Trophoblast cell (in vitro differentiated cells and primary cell): Measurements from ENCODE around the gene SEPTIN14.
"Not testable (repeated sequence)": the region's sequence is repeated elsewhere in the genome, so short reads cannot be mapped to it uniquely, and the experiment has no call there.

Source experiments
- DNase-seq, 2 donors: peaks; one replicate each; pipeline ENCODE4 v3.0.0-alpha.2; 2016
- H2AFZ ChIP-seq: 2 replicates; pipeline ENCODE4 v1.6.1; 2013; ENCODE audit warnings: low read length, moderate library complexity, mild to moderate bottlenecking; ENCODE audit not compliant: insufficient read depth, poor library complexity
- H2AK5ac ChIP-seq: 2 replicates; pipeline ENCODE4 v1.6.1; 2013; ENCODE audit warnings: mild to moderate bottlenecking, low read length
- H2BK120ac ChIP-seq: 2 replicates; pipeline ENCODE4 v1.6.1; 2013; ENCODE audit warnings: low read length, mild to moderate bottlenecking, moderate library complexity; ENCODE audit not compliant: insufficient read depth, poor library complexity
- H2BK12ac ChIP-seq: 2 replicates; pipeline ENCODE4 v1.6.1; 2013; ENCODE audit warnings: mild to moderate bottlenecking, low read length, moderate library complexity
- H2BK5ac ChIP-seq: 2 replicates; pipeline ENCODE4 v1.6.1; 2013; ENCODE audit warnings: low read length, low read depth, moderate library complexity, mild to moderate bottlenecking; ENCODE audit not compliant: poor library complexity
- H3K14ac ChIP-seq: 2 replicates; pipeline ENCODE4 v1.6.1; 2013; ENCODE audit warnings: mild to moderate bottlenecking, low read length
- H3K18ac ChIP-seq: 2 replicates; pipeline ENCODE4 v1.6.1; 2013; ENCODE audit warnings: mild to moderate bottlenecking, low read length
- H3K23ac ChIP-seq: 2 replicates; pipeline ENCODE4 v1.6.1; 2013; ENCODE audit warnings: low read length
- H3K27ac ChIP-seq: 2 replicates; pipeline ENCODE4 v1.5.1; 2013; ENCODE audit warnings: low read depth, mild to moderate bottlenecking, inconsistent platforms, low read length, moderate library complexity
- H3K27me3 ChIP-seq: 2 replicates; pipeline ENCODE4 v1.6.1; 2013; ENCODE audit warnings: inconsistent platforms, mild to moderate bottlenecking, low read length, moderate library complexity; ENCODE audit not compliant: insufficient read depth
- H3K36me3 ChIP-seq, 2 experiments: 1 replicate in 1 of 2; 2 replicates in 1 of 2; pipeline ENCODE4 v1.6.1; 2013; ENCODE audit warnings: low read length in 2 of 2, mild to moderate bottlenecking in 2 of 2, moderate library complexity in 1 of 2; ENCODE audit not compliant: insufficient read depth in 2 of 2, control insufficient read depth in 1 of 2
- H3K4ac ChIP-seq: 2 replicates; pipeline ENCODE4 v1.6.1; 2013; ENCODE audit warnings: low read depth, mild to moderate bottlenecking, low read length, moderate library complexity
- H3K4me1 ChIP-seq, 2 experiments: 1 replicate in 1 of 2; 2 replicates in 1 of 2; pipeline ENCODE4 v1.6.1; 2013; ENCODE audit warnings: low read length in 2 of 2, mild to moderate bottlenecking in 2 of 2, moderate library complexity in 1 of 2; ENCODE audit not compliant: insufficient read depth in 2 of 2, control insufficient read depth in 1 of 2
- H3K4me2 ChIP-seq: 2 replicates; pipeline ENCODE4 v1.6.1; 2013; ENCODE audit warnings: inconsistent platforms, mild to moderate bottlenecking, low read length, moderate library complexity
- H3K4me3 ChIP-seq: 2 replicates; pipeline ENCODE4 v1.5.1; 2013; ENCODE audit warnings: mild to moderate bottlenecking, low read depth, low read length, inconsistent platforms
- H3K79me1 ChIP-seq: one replicate; pipeline ENCODE4 v1.6.1; 2013; ENCODE audit warnings: low read length
- H3K79me2 ChIP-seq: 2 replicates; pipeline ENCODE4 v1.6.1; 2013; ENCODE audit warnings: low read length, mild to moderate bottlenecking; ENCODE audit not compliant: control insufficient read depth, insufficient read depth, poor library complexity
- H3K9ac ChIP-seq: 2 replicates; pipeline ENCODE4 v1.6.1; 2013; ENCODE audit warnings: mild to moderate bottlenecking, low read length
- H3K9me3 ChIP-seq: 2 replicates; pipeline ENCODE4 v1.6.1; 2013; ENCODE audit warnings: low read depth, mild to moderate bottlenecking, control low read depth, inconsistent platforms, low read length; ENCODE audit not compliant: insufficient read depth
- H4K12ac ChIP-seq: 2 replicates; pipeline ENCODE4 v1.6.1; 2013; ENCODE audit warnings: low read depth, mild to moderate bottlenecking, low read length, moderate library complexity
- H4K8ac ChIP-seq: 2 replicates; pipeline ENCODE4 v1.6.1; 2013; ENCODE audit warnings: low read depth, mild to moderate bottlenecking, low read length, moderate library complexity
- H4K91ac ChIP-seq: one replicate; pipeline ENCODE4 v1.6.1; 2013; ENCODE audit warnings: low read depth, mild to moderate bottlenecking, low read length, moderate library complexity
- WGBS: extraction: QIAGEN DNeasy Blood & Tissue Kit; methylation state at CpG from one replicate; pipeline ENCODE4 v1.1.7; 2013; ENCODE audit warnings: missing lambda C conversion rate; ENCODE audit not compliant: insufficient read length, insufficient coverage; ENCODE audit errors: extremely low coverage; 5-methylcytosine and 5-hydroxymethylcytosine counted together

The SEPTIN14 gene

GRCh38 chr7:55792048-55792447 lies 70.5 kb downstream of the SEPTIN14 start:
- no peak overlapping the region for H2BK12ac ChIP-seq
- H3K4me3 ChIP-seq, result no peak overlapping the region
- no peak overlapping the region for H4K8ac ChIP-seq
- H3K27me3 ChIP-seq, result peaks cover 2% of the 10 kb centered on the region
- no peak overlapping the region for H3K4me2 ChIP-seq
- peaks cover 8% of the 10 kb centered on the region for H3K9me3 ChIP-seq
- no peak overlapping the region for H3K18ac ChIP-seq
- H3K23ac ChIP-seq, result no peak overlapping the region
- no peak overlapping the region for H4K91ac ChIP-seq
- no peak overlapping the region for H3K27ac ChIP-seq
- no peak overlapping the region for H3K9ac ChIP-seq
- H2BK5ac ChIP-seq, result no peak overlapping the region
- H3K4ac ChIP-seq, result no peak overlapping the region
- no peak overlapping the region for H2AFZ ChIP-seq
- no peaks in the 10 kb centered on the region for H3K79me1 ChIP-seq
- H2AK5ac ChIP-seq, result no peak overlapping the region
- H3K4me1 ChIP-seq, result no peaks in the 10 kb centered on the region
- H2BK120ac ChIP-seq, result no peak overlapping the region
- no CpG with 5 or more reads among the region's 5 CpGs for WGBS
- H4K12ac ChIP-seq, result no peak overlapping the region
- DNase-seq, result no peak
- no peak overlapping the region for H3K14ac ChIP-seq
- no peaks in the 10 kb centered on the region for H3K36me3 ChIP-seq
- no peaks in the 10 kb centered on the region for H3K79me2 ChIP-seq

GRCh38 chr7:55787796-55788195 lies 74.8 kb downstream of the SEPTIN14 start:
- H3K27me3 ChIP-seq, result peaks cover 2% of the 10 kb centered on the region
- WGBS, result no CpG with 5 or more reads among the region's 6 CpGs
- H2BK12ac ChIP-seq, result no peak overlapping the region
- no peak overlapping the region for H4K91ac ChIP-seq
- H2AK5ac ChIP-seq, result no peak overlapping the region
- H3K23ac ChIP-seq, result no peak overlapping the region
- H3K79me1 ChIP-seq, result no peaks in the 10 kb centered on the region
- H4K12ac ChIP-seq, result peak overlapping the region; percentile 18
- H2BK5ac ChIP-seq, result no peak overlapping the region
- no peak overlapping the region for H2BK120ac ChIP-seq
- no peak for DNase-seq
- H3K14ac ChIP-seq, result no peak overlapping the region
- no peaks in the 10 kb centered on the region for H3K36me3 ChIP-seq
- H3K9ac ChIP-seq, result no peak overlapping the region
- H3K9me3 ChIP-seq, result peaks cover 17% of the 10 kb centered on the region
- no peak overlapping the region for H4K8ac ChIP-seq
- no peak overlapping the region for H3K4me3 ChIP-seq
- no peak overlapping the region for H3K27ac ChIP-seq
- H3K4me1 ChIP-seq, result no peaks in the 10 kb centered on the region
- H3K79me2 ChIP-seq, result no peaks in the 10 kb centered on the region
- no peak overlapping the region for H2AFZ ChIP-seq
- no peak overlapping the region for H3K4me2 ChIP-seq
- no peak overlapping the region for H3K4ac ChIP-seq
- H3K18ac ChIP-seq, result no peak overlapping the region

GRCh38 chr7:55786901-55787300 lies 75.7 kb downstream of the SEPTIN14 start:
- Histone ChIP-seq H3K9me3 (peaks cover 17% of the 10 kb centered on the region), H3K4me1 (no peaks in the 10 kb centered on the region), H3K79me1 (no peaks in the 10 kb centered on the region), H3K79me2 (no peaks in the 10 kb centered on the region), H2BK120ac (no peak overlapping the region), H4K12ac (no peak overlapping the region), H3K14ac (no peak overlapping the region), H2AFZ (no peak overlapping the region), H3K4me2 (no peak overlapping the region), H2BK5ac (no peak overlapping the region), H3K9ac (no peak overlapping the region), H2BK12ac (no peak overlapping the region), H4K91ac (no peak overlapping the region), H3K23ac (no peak overlapping the region), H4K8ac (no peak overlapping the region), H3K27me3 (no peaks in the 10 kb centered on the region), H3K27ac (no peak overlapping the region), H3K4ac (no peak overlapping the region), H3K36me3 (no peaks in the 10 kb centered on the region), H3K4me3 (no peak overlapping the region), H3K18ac (no peak overlapping the region), H2AK5ac (no peak overlapping the region)
- no peak for DNase-seq
- no CpG with 5 or more reads among the region's 7 CpGs for WGBS

- not testable (repeated sequence) for H3K4me2 ChIP-seq, H2AK5ac ChIP-seq, H3K4me3 ChIP-seq, H3K4ac ChIP-seq, H3K23ac ChIP-seq, H3K14ac ChIP-seq, H2BK5ac ChIP-seq, H3K36me3 ChIP-seq, H3K4me1 ChIP-seq, H3K27ac ChIP-seq, H3K27me3 ChIP-seq, H3K79me1 ChIP-seq, H2AFZ ChIP-seq, H4K91ac ChIP-seq, H2BK120ac ChIP-seq, H3K79me2 ChIP-seq, H3K18ac ChIP-seq, H4K8ac ChIP-seq, H4K12ac ChIP-seq, H2BK12ac ChIP-seq, DNase-seq, H3K9ac ChIP-seq
- no CpG with 5 or more reads among the region's 7 CpGs for WGBS
- peaks cover 17% of the 10 kb centered on the region for H3K9me3 ChIP-seq
These were observed 77.1 kb downstream of the SEPTIN14 start for GRCh38 chr7:55785444-55785843.
